NCI-H2196 treated with DMSO at 0.1 percent for 48 hours (cell line): ENCODE data around the gene COBL.

Experiments used
- DNase-seq: peaks from one replicate; lab custom pipeline; 2025; ENCODE audit not compliant: unreplicated experiment; lab: John Stamatoyannopoulos, UW

Gene COBL

GRCh38 chr7:51235593-51236313 lies 80.9 kb downstream of the COBL start:
- DNase-seq: no peak

GRCh38 chr7:51234609-51235308 lies 81.8 kb downstream of the COBL start:
- no peak for DNase-seq

- DNase-seq: no peak
Measured at GRCh38 chr7:51234139-51234538, 82.5 kb downstream of the COBL start.

- no peak for DNase-seq
Measured at GRCh38 chr7:51233374-51233773, 83.2 kb downstream of the COBL start.

- DNase-seq: no peak
Measured at GRCh38 chr7:51230723-51231122, 85.9 kb downstream of the COBL start.

GRCh38 chr7:51230324-51230625 lies 86.3 kb downstream of the COBL start:
- no peak for DNase-seq

- no peak for DNase-seq
Measured at GRCh38 chr7:51229620-51230323, 86.8 kb downstream of the COBL start.

GRCh38 chr7:51229106-51229537 lies 87.5 kb downstream of the COBL start:
- no peak for DNase-seq

GRCh38 chr7:51228386-51228958 lies 88.1 kb downstream of the COBL start:
- DNase-seq: no peak

- DNase-seq: no peak
Measured at GRCh38 chr7:51227861-51228260, 88.7 kb downstream of the COBL start.

GRCh38 chr7:51226916-51227535 lies 89.6 kb downstream of the COBL start:
- DNase-seq: no peak

GRCh38 chr7:51226063-51226755 lies 90.4 kb downstream of the COBL start:
- no peak for DNase-seq

- peak; percentile 24 for DNase-seq
Measured at GRCh38 chr7:51224811-51225595, 91.6 kb downstream of the COBL start.

- DNase-seq: no peak
Measured at GRCh38 chr7:51223505-51223904, 93.1 kb downstream of the COBL start.

GRCh38 chr7:51222916-51223315 lies 93.7 kb downstream of the COBL start:
- DNase-seq: no peak

- DNase-seq: no peak
Measured at GRCh38 chr7:51220226-51220625, 96.4 kb downstream of the COBL start.

- no peak for DNase-seq
Measured at GRCh38 chr7:51219261-51219988, 97.2 kb downstream of the COBL start.

GRCh38 chr7:51217804-51218203 lies 98.8 kb downstream of the COBL start:
- DNase-seq: no peak

GRCh38 chr7:51214098-51214497 lies 102.5 kb downstream of the COBL start:
- no peak for DNase-seq
